GM12891 (cell line): ENCODE results near the gene TPM1.

Experiments
- PAX5 ChIP-seq: IDR thresholded peaks from 2 replicates; pipeline ENCODE4 v1.6.1; 2011; ENCODE audit warnings: low read length, moderate library complexity, mild to moderate bottlenecking; ENCODE audit not compliant: insufficient read depth, severe bottlenecking
- POLR2A ChIP-seq: IDR thresholded peaks from 2 replicates; pipeline ENCODE4 v1.6.1; 2011; ENCODE audit warnings: low read depth, low read length, control low read depth
- POLR2AphosphoS5 ChIP-seq: IDR thresholded peaks from 2 replicates; pipeline ENCODE4 v1.6.1; 2011; ENCODE audit warnings: low read depth, low read length, control low read depth
- SPI1 ChIP-seq: IDR thresholded peaks from 2 replicates; pipeline ENCODE4 v1.6.1; 2011; ENCODE audit warnings: low read depth, low read length, control low read depth
- TAF1 ChIP-seq: IDR thresholded peaks from 2 replicates; pipeline ENCODE4 v1.6.1; 2011; ENCODE audit warnings: low read depth, low read length, control low read depth

GRCh38 chr15:63083044-63083443, 40.5 kb downstream of the TPM1 start:
- no peak for TF ChIP-seq POLR2A
- TF ChIP-seq POLR2AphosphoS5, result no peak
- no peak for TF ChIP-seq TAF1
- no peak for TF ChIP-seq SPI1
- TF ChIP-seq PAX5, result no peak
